ENCODE measurements around the gene RHBDD1.

GRCh38 chr2:226883296-226883795, 47.5 kb downstream of the RHBDD1 start:
- TF ChIP-seq CTCF (IDR thresholded peaks at IDR 0.05; ENCODE audit: insufficient read depth, low read depth, low read length) (no peak), EZH2 (IDR thresholded peaks at IDR 0.05; ENCODE audit: insufficient read depth, low read length) (no peak)
